HL-60 (cell line): ENCODE data around the gene CT55.
A peak's percentile ranks its signal among the peaks of the same experiment; 100 is the strongest.

ENCODE experiments used
- DNase-seq, 2 experiments: peaks; one replicate each; pipeline ENCODE4 v3.0.0-alpha.2; 2010 to 2020; ENCODE audit warnings: low read depth in 1 of 2, low spot score in 1 of 2
- H3K27ac ChIP-seq: fragments of 250-450 bp; sonication (Bioruptor Pico); replicated peaks from 2 replicates; pipeline ENCODE4 v1.5.1; 2020; ENCODE audit warnings: mild to moderate bottlenecking, moderate library complexity
- H3K27me3 ChIP-seq: fragments of 250-450 bp; sonication (Bioruptor Pico); 2 replicates; pipeline ENCODE4 v1.5.1; 2021; ENCODE audit warnings: mild to moderate bottlenecking, moderate library complexity; ENCODE audit not compliant: insufficient read depth, poor library complexity, severe bottlenecking
- H3K4me3 ChIP-seq: replicated peaks from 2 replicates; pipeline ENCODE4 v1.5.1; 2011; ENCODE audit warnings: mild to moderate bottlenecking, control low read depth, low read length; ENCODE audit not compliant: insufficient read depth
- CTCF ChIP-seq: IDR thresholded peaks from one replicate; pipeline ENCODE4 v1.5.1; 2011; ENCODE audit warnings: low read length, control low read depth, inconsistent platforms; ENCODE audit not compliant: insufficient read depth
- GABPA ChIP-seq: IDR thresholded peaks from 2 replicates; pipeline ENCODE4 v1.6.1; 2012; ENCODE audit warnings: low read depth
- POLR2AphosphoS5 ChIP-seq: IDR thresholded peaks from 2 replicates; pipeline ENCODE4 v1.6.1; 2012; ENCODE audit warnings: low read depth
- REST ChIP-seq: IDR thresholded peaks from 2 replicates; pipeline ENCODE4 v1.6.1; 2012; ENCODE audit warnings: low read depth; ENCODE audit not compliant: insufficient replicate concordance
- SPI1 ChIP-seq: IDR thresholded peaks from 2 replicates; pipeline ENCODE4 v1.6.1; 2012; ENCODE audit warnings: low read depth, mild to moderate bottlenecking, borderline replicate concordance

CT55 gene

GRCh38 chrX:135194684-135195083 is 23.5 kb upstream of the CT55 start:
- no peak overlapping the region for H3K4me3 ChIP-seq
- no peak overlapping the region for H3K27ac ChIP-seq
- H3K27me3 ChIP-seq = no peaks in the 10 kb centered on the region
- no peak for DNase-seq
- TF ChIP-seq SPI1 (no peak), CTCF (no peak), GABPA (no peak), POLR2AphosphoS5 (no peak), REST (no peak)

- Histone ChIP-seq H3K27ac (no peak overlapping the region), H3K27me3 (no peaks in the 10 kb centered on the region), H3K4me3 (no peak overlapping the region)
- TF ChIP-seq POLR2AphosphoS5 = no peak
- TF ChIP-seq CTCF = no peak
- DNase-seq = no peak
These were observed 22.5 kb upstream of the CT55 start for GRCh38 chrX:135193740-135194139.

GRCh38 chrX:135191838-135192237 is 20.6 kb upstream of the CT55 start:
- H3K27me3 ChIP-seq = no peaks in the 10 kb centered on the region
- no peak for TF ChIP-seq REST
- TF ChIP-seq GABPA = no peak
- no peak for TF ChIP-seq CTCF
- TF ChIP-seq POLR2AphosphoS5 = no peak
- TF ChIP-seq SPI1 = no peak
- no peak for DNase-seq
- no peak overlapping the region for H3K27ac ChIP-seq
- H3K4me3 ChIP-seq = no peak overlapping the region

GRCh38 chrX:135185795-135186443 is 14.7 kb upstream of the CT55 start:
- H3K4me3 ChIP-seq = no peak overlapping the region
- DNase-seq = peak in 1 of 2 experiments; percentile 46
- H3K27me3 ChIP-seq = peaks cover 6% of the 10 kb centered on the region
- no peak for TF ChIP-seq REST
- TF ChIP-seq GABPA = no peak
- TF ChIP-seq SPI1 = no peak
- peak; percentile 18 for TF ChIP-seq CTCF
- no peak overlapping the region for H3K27ac ChIP-seq
